Endothelial cell (in vitro differentiated cells): ENCODE measurements around the gene TERF2IP. TPM values are rescaled to one million over a fixed set of nuclear protein-coding genes. Genes with fewer than 3 reads are reported as not detected.

Experiments
- DNase-seq: peaks from one replicate; pipeline ENCODE4 v3.0.0; 2021; ENCODE audit warnings: low spot score
- H3K27ac Mint-ChIP-seq: one replicate; pipeline ENCODE4 v1.8.0; 2021; ENCODE audit warnings: mixed read lengths, inconsistent platforms; ENCODE audit not compliant: unreplicated experiment
- H3K27me3 Mint-ChIP-seq: one replicate; pipeline ENCODE4 v1.8.0; 2021; ENCODE audit warnings: mild to moderate bottlenecking, moderate library complexity, mixed read lengths, inconsistent platforms; ENCODE audit not compliant: unreplicated experiment
- H3K36me3 Mint-ChIP-seq: one replicate; pipeline ENCODE4 v1.8.0; 2021; ENCODE audit warnings: mild to moderate bottlenecking, low read depth, mixed read lengths, inconsistent platforms; ENCODE audit not compliant: unreplicated experiment
- H3K4me1 Mint-ChIP-seq: one replicate; pipeline ENCODE4 v1.8.0; 2021; ENCODE audit warnings: mild to moderate bottlenecking, mixed read lengths, inconsistent platforms; ENCODE audit not compliant: unreplicated experiment
- H3K4me3 Mint-ChIP-seq: one replicate; pipeline ENCODE4 v1.8.0; 2021; ENCODE audit warnings: mild to moderate bottlenecking, mixed read lengths, inconsistent platforms; ENCODE audit not compliant: unreplicated experiment
- H3K9me3 Mint-ChIP-seq: one replicate; pipeline ENCODE4 v1.8.0; 2021; ENCODE audit warnings: mixed read lengths, inconsistent platforms; ENCODE audit not compliant: unreplicated experiment
- CTCF ChIP-seq: fragments of 200-600 bp; sonication (generic); IDR thresholded peaks from one replicate; pipeline ENCODE4 v1.5.0; 2021; ENCODE audit warnings: antibody characterized with exemption; ENCODE audit not compliant: unreplicated experiment
- total RNA-seq: library from RNA; stranded (reverse); fragmentation: NEBNext Ultra II Directional; extraction: Animal tissue kit (Norgen Biotek cat#: 25700); gene quantifications from one replicate; pipeline ENCODE4 v1.2.1, GENCODE V29; 2021; ENCODE audit not compliant: unreplicated experiment

The TERF2IP gene
- total RNA-seq, 1 donor from 2014 or later, result 48.0 TPM

- Mint-ChIP-seq H3K9me3 (no peaks in the 10 kb centered on the region), H3K4me3 (peak overlapping the region; percentile 68), H3K27me3 (peaks cover 14% of the 10 kb centered on the region), H3K27ac (no peak overlapping the region), H3K36me3 (peaks cover 66% of the 10 kb centered on the region), H3K4me1 (peaks cover 19% of the 10 kb centered on the region)
- no peak for TF ChIP-seq CTCF
- no peak for DNase-seq
Measured at GRCh38 chr16:75632857-75633256, 14.7 kb upstream of the TERF2IP start.

GRCh38 chr16:75635036-75635435 is 12.5 kb upstream of the TERF2IP start:
- no peak overlapping the region for H3K4me3 Mint-ChIP-seq
- peaks cover 5% of the 10 kb centered on the region for H3K27me3 Mint-ChIP-seq
- no peaks in the 10 kb centered on the region for H3K4me1 Mint-ChIP-seq
- H3K36me3 Mint-ChIP-seq, result peaks cover 62% of the 10 kb centered on the region
- H3K27ac Mint-ChIP-seq, result no peak overlapping the region
- no peak for TF ChIP-seq CTCF
- DNase-seq, result no peak
- H3K9me3 Mint-ChIP-seq, result no peaks in the 10 kb centered on the region

GRCh38 chr16:75640598-75640997 is 7.0 kb upstream of the TERF2IP start:
- no peak for DNase-seq
- Mint-ChIP-seq H3K27me3 (peaks cover 2% of the 10 kb centered on the region), H3K36me3 (peaks cover 62% of the 10 kb centered on the region), H3K4me3 (no peak overlapping the region), H3K9me3 (no peaks in the 10 kb centered on the region), H3K27ac (no peak overlapping the region), H3K4me1 (peaks cover 22% of the 10 kb centered on the region)
- no peak for TF ChIP-seq CTCF

GRCh38 chr16:75644240-75645012 is 3.1 kb upstream of the TERF2IP start:
- Mint-ChIP-seq H3K27me3 (peaks cover 4% of the 10 kb centered on the region), H3K36me3 (peaks cover 46% of the 10 kb centered on the region), H3K27ac (peak overlapping the region; percentile 82), H3K4me3 (peak overlapping the region; percentile 82), H3K4me1 (peaks cover 34% of the 10 kb centered on the region), H3K9me3 (no peaks in the 10 kb centered on the region)
- DNase-seq, result no peak
- no peak for TF ChIP-seq CTCF

- Mint-ChIP-seq H3K27me3 (peaks cover 6% of the 10 kb centered on the region), H3K36me3 (peaks cover 29% of the 10 kb centered on the region), H3K4me1 (peaks cover 51% of the 10 kb centered on the region), H3K9me3 (peaks cover 5% of the 10 kb centered on the region), H3K4me3 (peak overlapping the region; percentile 98), H3K27ac (peak overlapping the region; percentile 67)
- no peak for DNase-seq
- no peak for TF ChIP-seq CTCF
Measured at GRCh38 chr16:75647112-75647491, 471 bp upstream of the TERF2IP start.
